HG02623 (cell line): ENCODE data around the gene GMDS.

Source experiments
- ATAC-seq: cut with Tn5 transposase; IDR thresholded peaks from one replicate; pipeline ENCODE4 v1.9.1; 2021; ENCODE audit warnings: moderate library complexity; ENCODE audit not compliant: unreplicated experiment

Gene GMDS

DNA sequence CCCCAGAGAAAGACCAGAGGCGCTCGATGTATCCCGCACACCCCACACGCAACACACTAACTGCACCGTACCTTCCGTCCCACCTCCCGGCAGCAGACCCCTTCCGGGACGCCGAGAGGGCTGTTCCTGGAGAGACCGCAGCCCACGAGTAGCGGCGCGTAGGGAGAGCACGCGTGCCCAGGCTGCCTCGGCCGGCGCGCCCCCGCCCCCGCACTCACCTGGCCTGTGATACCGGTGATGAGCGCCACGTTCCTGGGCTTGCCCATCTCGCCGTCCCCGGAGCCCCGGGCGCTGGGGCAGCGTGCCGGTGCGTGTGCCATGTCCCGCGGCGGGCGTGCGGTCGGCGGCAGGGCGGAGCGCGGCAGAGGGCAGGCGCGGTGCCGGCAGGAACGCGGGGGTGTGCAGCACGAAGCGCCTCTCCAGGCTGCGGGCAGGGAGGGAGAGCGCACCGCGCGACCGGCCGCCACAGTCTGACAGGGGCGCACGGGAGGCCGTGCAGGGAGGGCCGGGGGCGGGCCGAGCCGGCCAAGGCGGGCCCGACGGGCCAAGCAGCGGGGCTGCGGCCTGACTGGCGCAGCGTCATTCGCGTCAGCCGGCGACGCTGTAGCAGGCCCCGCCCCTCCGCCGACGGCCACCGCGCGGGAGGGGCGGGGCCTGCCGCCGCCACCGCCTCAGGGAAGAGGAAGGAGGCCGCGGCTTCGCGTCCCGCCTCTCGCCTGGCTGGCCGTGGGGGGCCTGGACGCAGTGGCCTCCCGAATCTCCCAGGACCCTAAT is at the start of gene GMDS:
Gene GMDS (minus strand): TSS at position 503 of the 774 bp plus-strand sequence.
- ATAC-seq, result peak; percentile 90

DNA sequence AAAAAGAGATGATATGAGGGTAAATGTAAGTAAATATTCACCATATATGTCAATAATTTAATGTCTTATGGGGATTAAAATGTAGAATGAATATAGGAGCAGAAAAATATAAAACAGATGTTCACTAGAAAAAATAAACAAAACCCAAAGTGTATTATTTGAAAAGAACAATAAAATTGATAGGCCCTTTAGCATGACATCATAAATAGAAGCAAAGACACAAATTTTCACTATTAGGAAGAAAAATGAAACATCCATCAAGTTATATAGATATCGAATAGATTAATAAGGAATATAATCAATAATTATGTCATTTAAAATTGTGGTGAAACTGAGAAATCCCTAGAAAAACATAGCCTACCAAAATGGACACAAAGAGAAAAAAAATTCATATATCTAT is 40.1 kb upstream of the GMDS start:
- ATAC-seq, result no peak

DNA sequence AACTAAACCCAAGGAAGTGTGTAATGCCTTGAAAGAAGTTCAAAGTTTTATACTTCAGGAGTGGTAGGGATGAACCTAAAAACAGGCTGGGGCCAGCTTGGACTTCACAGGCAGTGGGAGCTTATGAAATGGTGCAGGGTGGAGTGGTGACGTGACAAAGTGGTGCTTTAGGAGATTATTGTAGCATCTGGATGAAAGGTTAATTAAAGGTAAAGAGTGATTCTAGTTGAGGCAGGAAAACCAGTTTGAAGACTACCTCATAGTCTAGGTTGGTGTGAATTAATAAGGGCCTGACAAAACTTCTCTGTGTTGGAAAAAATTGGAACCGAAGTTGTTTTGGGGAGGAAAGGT is 30.5 kb upstream of the GMDS start:
- ATAC-seq, result no peak

GRCh38 chr6:2274981-2275891 is 29.8 kb upstream of the GMDS start:
- ATAC-seq, result no peak

DNA sequence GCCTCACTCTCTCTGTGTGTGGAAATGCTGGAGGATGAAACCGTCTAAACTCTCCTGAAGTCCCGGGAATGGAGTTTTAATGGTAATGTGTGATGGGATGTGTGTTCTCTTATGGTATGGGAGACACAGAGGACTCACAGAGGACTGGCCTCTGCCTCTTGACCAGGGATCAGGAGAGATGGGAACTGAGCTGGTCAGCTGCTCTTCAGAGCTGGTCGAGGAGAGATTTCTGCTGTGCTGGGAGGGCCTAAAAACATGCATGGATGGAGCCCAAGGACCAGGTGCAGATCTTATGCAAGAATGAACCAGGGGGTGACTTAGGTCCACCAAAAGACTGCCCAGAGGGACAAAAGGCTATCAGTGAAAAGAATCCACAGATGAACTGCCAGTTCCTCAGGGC is 27.3 kb upstream of the GMDS start:
- ATAC-seq, result no peak

- no peak for ATAC-seq
Observed at GRCh38 chr6:2270054-2270453, 24.6 kb upstream of the GMDS start.

DNA sequence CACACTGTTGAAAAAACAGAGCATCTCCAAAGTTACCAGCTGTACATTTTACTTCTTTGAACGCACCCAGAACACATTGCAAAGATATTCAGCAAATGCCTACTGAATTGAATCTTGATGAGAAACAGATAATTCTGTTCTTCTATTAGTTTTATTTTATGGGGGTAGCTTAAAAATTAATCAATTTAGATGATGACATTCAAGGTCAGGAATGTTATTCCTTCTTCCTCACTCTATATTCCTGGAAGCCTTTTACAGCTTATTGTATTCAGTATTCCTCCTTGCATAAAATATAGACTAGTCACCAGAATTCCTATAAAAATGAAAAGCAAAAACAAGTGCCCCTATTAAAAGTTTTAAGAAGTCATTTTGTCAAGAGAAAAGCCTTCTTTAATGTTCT is 21.4 kb upstream of the GMDS start:
- ATAC-seq, result no peak

DNA sequence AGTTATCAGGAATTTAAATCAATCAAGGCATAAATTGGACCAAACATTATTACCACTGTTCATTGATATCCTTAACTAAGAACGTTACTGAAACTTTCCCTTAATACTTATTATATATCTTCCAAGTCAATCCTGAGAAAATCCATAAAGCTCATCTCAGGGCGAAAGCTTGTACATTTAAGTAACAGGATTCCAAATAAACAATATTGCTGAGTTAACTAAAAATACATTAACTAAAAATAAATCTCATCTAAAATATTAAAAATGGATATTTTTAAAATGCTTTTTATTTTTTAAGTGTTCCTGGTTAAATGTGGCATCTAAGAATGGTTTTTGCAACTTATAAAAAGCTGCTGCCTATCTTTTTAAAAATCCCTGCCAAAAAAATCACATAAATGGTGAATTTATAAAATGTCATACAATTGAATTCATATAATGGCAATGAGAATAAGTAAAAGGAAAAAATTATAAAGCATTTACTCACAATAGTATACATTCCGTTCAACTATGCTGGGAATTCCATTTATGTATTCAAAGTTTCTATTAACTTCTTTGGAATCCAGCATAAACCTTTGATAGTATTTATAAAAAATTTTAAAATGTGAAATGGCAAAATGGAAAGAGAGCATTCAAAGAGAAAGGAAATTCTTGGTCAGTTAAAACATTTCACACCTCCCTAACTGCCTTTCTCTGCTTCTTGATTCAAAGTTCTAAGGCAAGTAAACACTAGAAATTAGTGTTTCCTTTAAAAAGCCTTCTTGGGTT is 20.8 kb upstream of the GMDS start:
- no peak for ATAC-seq

DNA sequence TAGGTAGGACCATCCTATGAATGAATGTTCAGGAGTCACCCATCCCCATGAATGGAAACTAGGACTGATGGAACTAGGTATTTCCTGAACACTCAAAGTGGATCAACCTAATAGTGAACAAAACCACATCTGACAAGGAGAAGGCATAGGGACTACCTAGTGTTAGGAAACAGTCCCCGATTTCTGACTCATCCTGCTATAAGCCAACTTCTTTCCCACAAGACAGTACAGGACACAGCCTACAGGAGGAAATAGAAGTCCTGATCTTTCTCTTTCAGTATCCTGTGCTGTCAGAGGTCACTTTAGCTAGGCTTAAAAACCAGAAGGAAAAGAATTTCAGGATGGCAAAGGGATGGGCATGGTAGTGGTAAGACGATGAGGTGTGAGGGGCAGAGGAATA is 19.5 kb upstream of the GMDS start:
- ATAC-seq, result no peak

DNA sequence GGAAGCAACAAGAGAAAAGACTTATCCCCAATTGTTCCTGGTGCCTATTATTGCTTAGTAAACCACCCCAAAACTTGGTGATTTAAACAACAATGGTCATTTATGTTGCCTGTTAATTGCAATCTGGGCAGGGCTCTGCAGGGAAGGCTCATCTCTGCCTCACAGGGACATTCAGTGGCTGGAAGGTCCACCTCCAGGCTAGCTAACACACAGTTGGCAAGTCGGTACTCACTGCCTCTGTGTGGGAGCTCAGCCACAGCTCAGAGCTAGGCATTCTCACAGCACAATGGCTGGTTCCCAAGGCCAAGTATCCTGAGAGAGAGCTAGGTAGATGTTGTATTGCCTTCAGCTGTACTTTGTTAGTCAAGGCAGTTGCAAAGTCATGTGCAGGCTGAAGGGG is 18.5 kb upstream of the GMDS start:
- no peak for ATAC-seq

- ATAC-seq, result no peak
Observed at GRCh38 chr6:2259574-2259973, 14.2 kb upstream of the GMDS start.

- ATAC-seq, result no peak
Observed at GRCh38 chr6:2259002-2259494, 13.6 kb upstream of the GMDS start.

DNA sequence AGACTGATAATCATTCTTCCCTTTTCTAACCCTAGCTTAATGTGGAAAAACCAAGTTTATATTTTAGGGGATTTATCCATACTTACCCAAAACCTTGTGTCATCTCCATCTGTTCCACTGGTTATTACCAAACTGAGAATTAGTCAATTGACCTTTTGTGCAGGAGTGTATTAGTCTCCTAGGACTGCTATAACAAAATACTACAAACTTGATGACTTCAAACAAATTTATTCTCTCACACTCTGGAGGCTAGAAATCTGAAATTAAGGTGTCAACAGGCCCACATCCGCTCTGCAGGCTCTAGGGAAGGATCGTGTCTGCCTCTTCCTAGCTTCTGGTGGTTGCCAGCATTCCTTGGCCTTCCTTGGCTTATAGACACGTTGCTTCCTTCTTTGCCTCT is 12.7 kb upstream of the GMDS start:
- no peak for ATAC-seq

- no peak for ATAC-seq
Observed at GRCh38 chr6:2257363-2257762, 12.0 kb upstream of the GMDS start.

- no peak for ATAC-seq
Observed at GRCh38 chr6:2254747-2255146, 9.3 kb upstream of the GMDS start.

DNA sequence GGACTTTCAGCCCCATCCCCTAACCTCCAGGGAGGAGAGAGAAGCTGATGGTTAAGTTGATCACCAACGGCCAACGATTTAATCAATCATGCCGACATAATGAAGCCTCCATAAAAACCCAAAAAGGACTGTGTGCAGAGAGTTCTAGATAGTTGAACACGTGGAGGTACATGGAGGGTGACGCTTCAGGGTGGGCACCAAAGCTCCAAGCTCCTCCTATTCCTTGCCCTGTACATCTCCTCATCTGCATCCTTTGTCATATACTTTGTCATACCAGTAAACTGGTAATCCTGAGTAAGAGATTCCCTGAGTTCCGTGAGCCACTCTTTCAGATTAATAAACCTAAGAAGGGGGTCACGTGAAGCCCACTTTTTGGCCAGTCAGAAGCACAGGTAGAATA is 3.7 kb upstream of the GMDS start:
- ATAC-seq, result no peak

- ATAC-seq, result no peak
Observed at GRCh38 chr6:2247664-2248063, 2.3 kb upstream of the GMDS start.

GRCh38 chr6:2245877-2246863 is 765 bp upstream of the GMDS start:
- ATAC-seq, result peak; percentile 9

DNA sequence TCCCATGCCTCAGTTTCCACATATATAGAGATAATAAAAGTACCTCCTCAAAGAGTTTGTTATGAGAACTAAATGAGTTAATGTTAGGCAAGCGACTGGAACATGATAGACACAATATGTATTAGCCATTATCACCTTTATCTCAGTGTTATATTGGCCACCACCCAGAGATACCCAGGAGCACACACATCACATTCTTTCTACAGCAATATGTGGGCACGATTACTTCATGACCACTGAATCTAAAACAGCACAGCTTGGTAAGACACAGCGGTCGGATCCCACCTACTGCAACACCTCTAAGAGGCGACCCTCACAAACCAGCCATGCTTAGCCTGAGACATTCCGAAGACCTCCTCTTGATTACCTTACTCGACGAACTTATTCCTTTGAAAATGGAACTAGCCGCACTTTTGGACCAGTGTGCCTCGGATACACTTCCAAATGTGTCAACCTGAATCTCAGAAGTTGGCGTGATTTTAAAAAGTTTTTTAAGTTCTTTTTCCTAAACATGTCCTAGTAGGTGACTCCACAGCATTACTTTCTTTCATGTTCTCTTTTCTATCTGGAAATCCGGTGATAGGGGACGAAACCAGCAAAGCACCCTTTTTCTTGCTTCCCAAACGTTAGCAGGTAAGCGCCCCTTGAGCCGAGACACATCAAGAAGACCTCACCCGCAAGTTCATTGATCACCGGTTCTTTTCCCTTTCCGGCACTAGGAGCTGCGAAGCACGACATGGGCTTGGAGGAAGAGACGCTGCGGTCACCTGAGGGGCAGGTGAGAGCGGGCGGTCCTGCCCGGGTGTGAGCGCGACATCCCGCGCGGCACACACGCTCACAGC is 923 bp downstream of the GMDS start:
- ATAC-seq, result no peak
